GM19452 (cell line): ENCODE data around the gene SLC6A11.

Experiments used
- ATAC-seq: cut with Tn5 transposase; IDR thresholded peaks from one replicate; pipeline ENCODE4 v1.9.1; 2021; ENCODE audit not compliant: unreplicated experiment

SLC6A11 gene

DNA sequence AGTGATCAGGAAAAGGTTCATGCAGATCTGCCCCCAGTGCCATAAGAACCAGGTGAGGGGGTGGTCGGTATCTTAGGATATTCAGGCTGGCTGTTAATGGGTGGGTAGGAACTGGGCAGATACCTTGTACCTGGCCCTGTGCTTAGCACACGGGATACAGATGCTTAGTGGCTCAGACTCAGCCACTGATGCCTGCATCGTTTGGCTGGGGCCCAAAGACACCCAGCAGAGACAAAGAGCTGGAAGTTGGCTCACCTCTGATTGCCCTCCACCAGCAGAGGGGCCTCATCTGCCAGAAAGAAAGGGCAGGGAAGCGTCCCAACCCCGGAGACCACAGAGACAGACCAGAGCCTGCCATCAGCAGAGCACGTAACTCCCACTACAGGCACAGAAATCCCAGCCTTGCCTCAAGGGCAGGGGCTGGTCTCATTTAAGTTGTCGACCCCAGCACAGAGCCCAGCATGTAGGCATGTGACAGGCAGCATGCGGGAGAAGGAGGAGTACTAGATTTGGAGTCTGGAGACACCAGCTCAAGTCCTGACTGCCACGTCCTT, 112.5 kb downstream of the SLC6A11 start:
- no peak for ATAC-seq

DNA sequence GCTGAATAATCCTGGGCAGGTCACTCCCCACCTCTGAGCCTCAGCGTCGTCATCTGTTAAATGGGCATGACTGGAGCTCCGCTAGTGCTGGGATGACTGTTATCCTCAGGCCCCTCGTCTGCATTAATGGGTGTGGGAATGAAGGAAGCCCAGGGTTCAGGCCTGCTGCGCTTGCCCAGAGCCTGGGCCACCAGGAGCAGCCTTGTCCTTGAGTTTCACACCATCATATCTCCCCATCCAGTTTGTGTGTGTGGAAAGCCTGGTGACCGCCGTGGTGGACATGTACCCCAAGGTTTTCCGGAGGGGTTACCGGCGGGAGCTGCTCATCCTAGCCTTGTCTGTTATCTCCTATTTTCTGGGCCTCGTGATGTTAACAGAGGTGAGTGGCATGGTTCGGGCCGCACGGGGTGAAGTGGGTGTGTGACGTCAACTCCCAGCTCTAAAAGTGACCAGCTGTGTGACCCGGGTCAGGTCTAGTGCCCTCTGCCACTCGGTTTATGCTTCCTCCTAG, 113.0 kb downstream of the SLC6A11 start:
- ATAC-seq: no peak

DNA sequence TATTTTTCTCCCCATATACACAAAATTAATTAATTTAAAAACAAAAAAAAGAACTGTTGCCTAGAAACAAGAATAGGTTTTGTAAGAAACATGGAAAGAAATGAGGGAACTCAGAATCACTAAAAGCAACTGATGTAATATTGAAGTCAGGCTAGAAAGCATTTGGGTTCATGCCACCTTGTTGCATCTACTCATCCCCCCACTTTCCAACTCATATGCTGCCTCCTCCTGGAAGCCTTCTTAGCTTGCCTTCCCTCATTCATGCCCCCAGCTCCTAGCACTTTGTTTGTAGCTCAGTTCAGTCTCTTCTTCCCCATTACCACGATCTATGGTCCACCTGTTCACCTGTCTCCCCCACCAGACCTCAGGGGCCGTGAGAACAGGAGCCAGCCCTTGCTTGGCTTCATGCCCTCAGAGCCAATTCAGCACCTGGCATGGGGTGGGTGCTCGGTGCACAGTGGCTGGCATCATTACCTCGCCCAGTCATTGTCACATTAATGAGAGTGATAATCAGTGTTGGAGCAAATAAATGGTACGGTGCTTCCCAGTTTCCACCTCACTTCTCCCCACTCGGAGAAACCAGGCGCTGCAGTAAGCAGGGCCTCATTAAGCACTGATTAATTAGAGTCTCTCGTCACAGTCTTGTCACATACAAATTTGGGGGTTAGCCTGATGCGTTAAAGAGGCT, 114.1 kb downstream of the SLC6A11 start:
- no peak for ATAC-seq

DNA sequence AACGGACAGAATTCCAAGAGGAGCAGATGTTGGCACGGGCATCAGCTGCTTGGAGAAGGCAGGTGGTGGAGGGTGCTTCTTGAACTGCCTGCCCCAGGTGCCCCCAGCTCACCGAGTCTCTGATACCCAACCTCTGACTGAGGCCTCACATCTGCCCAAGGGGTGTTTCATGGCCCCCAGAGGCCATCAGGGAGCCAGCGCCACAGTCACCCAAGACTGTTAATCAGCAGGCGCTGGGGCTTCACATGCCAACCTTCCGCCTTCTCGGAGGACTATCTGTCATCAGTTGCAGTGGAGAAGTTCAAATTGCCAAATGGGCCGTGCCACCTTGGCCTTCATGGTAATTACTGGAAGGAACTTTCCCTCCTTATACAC, 114.6 kb downstream of the SLC6A11 start:
- no peak for ATAC-seq

DNA sequence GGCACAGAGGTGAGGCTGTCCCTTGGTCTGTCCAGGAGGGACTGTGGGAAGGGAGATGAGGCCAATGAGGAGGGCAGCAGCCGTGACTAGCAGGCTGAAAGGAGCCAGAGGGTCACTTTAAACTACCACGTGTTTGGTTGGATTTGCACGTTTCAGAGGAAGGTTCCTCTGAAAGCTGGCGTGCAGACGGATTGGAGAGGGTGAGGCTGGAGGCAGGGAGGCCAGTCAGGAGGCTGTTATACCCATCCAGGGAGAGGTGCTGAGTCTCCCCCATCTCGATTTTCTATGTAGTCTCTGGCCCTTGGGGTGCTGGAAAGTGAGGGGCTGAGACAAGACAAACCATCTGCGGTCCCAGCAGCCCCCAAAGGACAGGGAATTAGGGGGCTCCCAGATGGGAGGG, 116.6 kb downstream of the SLC6A11 start:
- no peak for ATAC-seq

DNA sequence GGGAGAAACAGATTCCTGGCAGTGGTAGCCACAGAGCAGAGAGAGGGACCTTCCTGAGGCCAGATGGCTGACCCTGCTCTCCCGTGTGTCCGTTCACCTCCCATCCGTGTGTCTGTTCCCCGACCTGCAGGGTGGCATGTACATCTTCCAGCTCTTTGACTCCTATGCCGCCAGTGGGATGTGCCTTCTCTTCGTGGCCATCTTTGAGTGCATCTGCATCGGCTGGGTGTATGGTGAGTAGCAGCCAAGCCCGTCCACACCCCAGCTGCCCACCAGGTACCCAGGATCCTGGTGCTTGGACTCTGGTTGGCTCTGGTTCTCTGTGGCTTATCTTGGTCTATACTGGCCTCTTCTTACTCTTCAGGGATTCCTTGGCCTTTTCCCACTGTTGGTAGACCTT, 117.0 kb downstream of the SLC6A11 start:
- no peak for ATAC-seq

DNA sequence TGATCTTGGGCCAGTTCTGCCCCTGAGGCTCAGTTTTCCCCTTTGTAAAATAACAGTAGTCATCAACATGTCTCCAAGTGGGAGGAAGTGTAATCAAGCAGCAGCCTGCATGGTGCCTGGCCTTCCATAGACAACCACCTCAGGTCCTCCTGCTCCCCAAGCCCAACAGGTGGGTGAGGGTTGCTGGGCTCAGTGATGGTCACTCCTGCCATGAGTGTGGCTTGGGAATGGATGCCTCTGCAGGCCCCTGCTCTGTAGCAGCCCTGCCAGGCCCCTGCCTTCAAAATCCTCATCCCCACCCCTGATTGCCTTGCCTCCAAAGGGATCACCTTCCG, 117.4 kb downstream of the SLC6A11 start:
- no peak for ATAC-seq

DNA sequence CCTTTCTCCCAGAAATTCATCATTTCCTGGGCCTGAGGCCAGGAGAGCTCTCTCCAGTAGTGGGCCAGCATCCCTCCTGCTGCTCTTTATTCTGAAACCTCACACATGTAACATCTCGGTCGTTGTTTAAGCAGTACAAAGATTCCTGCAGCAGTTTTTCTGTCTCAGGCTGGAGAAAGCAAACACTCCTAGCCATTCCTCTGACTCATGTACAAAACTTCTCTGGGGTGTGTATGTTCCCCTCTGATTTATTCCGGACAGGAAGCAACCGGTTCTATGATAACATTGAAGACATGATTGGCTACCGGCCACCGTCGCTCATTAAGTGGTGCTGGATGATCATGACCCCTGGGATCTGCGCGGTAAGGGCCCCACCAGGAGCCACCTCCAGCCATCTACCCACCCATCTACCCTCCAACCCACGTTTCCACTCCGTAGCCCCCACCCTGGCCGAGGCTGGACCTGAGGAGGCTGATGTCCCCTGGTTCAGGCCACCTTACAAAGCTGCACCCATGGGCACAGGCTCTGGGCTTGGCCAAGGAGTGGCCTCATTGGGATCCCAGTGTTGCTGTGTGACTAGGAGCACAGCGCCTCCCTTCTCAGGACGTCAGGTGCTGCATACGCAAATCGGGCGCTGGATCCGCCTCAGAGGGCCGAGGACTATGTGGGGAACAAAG, 117.9 kb downstream of the SLC6A11 start:
- no peak for ATAC-seq

DNA sequence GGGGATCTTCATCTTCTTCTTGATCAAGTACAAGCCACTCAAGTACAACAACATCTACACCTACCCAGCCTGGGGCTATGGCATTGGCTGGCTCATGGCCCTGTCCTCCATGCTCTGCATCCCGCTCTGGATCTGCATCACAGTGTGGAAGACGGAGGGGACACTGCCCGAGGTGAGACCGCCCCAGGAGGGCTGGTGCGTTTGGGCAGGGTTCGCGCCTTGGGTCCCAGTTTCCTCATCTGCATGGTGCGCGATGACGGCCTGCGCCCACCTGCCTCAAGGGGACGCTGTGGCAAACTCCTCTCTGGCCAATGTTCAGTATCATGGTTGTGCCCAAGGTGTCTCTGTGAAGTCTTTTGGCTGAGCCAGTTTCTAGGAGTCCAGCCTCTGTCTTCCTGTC, 119.0 kb downstream of the SLC6A11 start:
- no peak for ATAC-seq

DNA sequence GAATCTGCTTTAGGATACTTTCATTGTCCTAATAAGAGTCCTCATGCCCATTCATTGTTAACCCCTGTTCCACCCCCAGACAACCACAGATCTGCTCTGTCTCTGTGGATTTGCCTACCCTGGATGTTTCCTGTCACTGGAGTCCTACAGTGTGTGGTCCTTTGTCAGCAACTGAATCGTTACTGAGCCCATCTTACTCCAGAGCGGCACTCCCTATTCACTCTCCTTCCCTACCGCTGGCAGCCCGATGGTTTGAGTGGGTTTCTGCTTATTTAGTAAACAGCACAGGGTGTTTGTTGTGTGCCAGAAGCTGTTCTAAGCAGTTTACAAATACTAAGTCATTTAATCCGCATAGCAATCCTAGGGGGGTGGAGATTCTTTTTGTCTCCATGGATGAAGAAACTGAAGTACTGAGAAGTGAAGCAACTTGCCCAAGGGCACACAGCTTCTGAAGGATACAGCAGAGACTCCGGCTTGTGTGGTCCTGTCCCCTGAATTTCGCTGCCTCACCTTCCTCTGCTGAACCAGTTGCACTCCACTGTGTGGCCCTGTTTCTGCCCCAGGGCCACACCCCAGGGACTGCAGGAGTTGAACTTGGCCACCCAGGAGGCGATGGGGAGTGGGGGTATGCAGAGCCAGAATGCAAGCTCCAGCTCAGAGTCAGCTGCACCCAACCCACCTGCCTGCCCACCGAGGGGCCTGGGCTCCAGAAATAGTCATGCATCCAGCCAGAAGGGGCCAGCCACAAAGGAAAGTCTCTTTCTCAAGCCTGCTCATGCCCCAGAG, 120.0 kb downstream of the SLC6A11 start:
- ATAC-seq: no peak

DNA sequence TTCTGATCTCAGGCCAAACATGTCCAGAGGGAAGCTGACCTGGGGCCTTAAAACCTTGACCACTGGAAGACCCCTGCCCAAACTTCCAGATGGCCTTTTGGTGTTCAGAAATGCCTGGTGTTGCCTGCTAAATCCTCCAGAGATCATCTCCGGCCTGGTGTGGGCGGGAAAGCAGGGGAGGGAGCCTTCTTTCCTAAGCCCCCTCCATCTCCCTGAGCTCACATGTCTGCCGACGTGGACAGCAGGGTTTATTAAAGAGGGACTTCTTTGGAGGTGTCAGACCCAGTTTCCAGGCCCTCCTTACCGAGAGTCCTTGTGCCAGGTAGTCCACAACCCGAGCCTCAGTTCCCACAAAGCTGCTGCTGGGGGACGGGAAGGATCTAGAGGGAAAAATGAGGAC, 120.7 kb downstream of the SLC6A11 start:
- no peak for ATAC-seq

DNA sequence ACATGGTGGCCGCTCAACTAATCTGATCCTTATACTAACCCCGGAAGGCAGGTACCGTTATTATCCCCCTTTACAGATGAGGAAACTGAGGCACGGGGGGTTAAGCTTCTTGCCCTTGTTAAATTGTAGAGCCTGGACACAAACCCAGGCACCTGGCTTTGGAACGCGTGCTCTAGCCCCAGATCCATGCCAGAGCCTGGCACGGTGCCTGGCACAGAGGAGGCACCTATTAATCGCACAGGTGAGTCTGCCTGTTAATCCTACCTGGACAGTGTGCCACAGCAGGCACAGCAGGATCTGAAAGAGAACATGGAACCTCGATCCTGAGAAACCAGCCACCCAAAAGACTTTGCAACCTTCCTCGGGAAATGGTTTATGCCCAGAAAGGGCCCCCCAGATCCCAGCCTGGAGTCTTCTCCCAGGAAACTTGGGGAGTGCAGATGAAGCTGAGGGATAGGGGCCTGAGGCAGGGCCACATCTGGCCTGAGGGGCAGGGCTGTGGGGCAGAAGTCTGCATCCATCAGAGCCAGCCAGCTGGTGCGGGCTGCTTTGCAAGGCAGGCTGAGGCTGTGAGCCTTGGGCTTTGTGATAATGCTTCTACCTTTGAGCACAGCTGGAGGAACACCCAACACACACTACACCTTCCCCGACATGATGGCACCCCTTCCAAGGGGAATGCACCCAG, 121.3 kb downstream of the SLC6A11 start:
- ATAC-seq: no peak

DNA sequence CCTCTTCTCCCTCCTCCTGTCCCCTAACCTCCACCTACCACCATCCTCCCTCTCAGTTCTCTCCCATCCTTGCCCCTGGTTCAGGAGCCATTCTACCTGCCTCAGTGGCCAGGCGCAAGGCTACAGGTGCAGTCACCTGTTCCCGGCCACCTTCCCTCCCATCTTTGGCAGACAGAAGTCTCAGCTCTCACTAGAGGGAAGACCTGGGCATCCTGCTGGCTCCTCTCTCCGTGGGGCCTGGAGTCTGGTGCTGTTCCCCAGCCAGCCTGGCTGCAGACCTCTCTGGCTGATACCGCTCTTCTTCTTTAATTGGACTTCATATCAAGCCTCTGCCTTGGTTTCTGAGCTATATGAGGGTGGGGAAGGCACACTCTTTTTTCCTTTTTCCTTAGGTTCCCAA, 123.5 kb downstream of the SLC6A11 start:
- ATAC-seq: no peak

DNA sequence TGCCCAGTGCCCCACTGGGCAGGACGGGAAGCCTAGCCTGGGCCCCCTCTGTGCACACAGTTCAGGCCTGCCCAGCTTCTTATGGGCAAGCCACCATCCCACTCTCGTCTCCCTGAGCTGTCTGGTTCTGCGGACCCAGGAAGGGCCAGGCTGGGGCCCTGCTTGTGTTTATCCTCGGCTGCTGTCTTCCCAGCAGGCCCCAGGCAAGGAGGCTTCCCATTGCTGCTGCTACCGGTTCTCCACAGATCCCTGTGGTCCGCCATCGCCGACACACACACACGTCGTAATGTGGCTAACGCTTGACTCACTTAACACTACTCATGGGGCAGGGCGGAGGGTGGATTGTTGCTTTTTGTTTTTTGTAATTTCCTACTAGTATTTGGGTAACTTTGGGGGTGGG, 124.1 kb downstream of the SLC6A11 start:
- ATAC-seq: no peak

DNA sequence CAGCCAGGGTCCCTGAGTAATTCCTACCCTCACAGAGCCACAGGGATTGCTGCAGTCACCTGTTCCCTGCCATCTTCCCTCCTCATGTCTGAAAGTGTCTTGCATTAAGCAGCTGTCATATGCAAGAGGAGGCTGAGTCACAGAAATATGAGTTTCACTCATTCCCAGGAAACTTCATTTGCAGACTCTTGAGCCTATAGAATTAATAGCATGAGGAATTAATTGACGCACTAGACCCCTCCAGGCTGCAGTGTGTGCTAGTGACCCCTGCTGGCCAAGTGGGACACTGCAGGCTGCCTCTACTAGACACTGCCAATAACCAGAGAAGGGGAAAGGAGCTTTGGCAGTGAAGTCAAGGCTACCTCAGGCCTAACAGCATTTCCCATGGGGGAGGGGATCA, 125.9 kb downstream of the SLC6A11 start:
- no peak for ATAC-seq

DNA sequence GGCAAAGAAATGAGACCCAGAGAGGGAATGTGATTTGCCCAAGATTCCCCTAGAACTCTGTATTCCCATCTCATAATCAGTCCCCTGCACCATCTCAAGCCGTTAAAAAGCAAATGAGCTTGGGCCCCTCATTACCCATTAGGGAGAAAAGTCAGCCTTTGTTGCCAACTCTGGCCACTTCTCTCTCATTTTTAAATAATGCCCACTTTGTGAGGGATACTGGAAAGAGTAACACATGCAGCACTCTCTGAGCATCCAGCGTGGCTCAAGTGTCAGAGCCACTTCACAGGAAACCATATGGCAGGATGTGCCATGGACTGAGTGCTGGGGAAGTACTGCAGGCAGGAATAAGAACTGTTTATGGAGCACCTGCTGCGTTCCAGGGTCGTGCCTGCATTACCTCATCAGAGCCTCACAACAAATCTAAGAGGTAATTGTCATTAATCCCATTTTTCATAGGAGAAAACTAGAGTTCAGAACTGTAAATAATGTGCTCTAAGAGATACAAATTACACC, 126.7 kb downstream of the SLC6A11 start:
- no peak for ATAC-seq

DNA sequence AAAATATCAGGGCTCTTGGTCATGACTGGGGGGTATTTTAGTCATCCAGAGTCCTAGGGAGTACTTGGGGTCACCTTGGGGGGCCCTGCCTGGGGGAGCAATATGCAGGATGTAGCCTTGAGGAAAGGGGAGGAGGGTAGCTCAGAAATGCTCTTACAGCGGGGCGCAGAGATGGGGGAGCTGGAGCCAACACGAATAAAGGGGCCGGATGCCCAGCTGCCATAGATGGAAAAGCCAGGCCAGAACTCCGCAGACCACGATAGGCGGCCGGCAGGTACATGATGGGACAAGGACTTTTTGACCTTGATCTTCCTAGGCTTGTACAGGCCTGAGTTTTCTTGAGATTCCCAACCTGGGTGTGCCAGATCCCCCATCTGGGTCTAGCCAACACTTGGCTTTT, 128.8 kb downstream of the SLC6A11 start:
- ATAC-seq: no peak

DNA sequence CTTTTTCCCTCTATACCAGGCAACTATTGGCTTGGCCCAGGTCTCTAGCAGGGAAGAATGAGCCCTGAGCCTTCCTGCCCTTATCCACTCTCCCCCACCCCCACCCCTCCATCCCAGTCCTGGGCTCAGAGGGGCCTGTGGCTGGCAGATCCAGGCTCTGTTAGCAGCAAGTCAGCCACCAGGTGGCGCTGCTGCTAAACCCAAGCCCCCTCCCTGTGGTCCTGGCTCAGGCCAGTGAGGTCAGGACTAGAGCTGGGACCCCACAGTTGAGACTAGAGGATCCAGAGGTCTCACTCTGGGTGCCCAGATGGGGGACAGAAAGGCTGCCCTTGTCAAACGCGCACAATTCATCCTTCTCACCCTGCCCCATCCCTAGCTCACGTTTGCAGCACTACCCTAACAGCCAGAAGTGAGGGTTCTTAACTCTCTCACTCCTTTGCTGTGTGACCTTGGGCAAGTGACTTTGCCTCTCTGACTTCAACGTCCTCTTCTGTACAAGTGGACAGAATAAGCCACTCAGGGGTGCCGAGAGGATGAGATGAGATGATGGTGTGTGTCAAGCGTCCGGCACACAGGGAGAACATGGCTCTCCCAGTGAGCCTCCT, 129.8 kb downstream of the SLC6A11 start:
- no peak for ATAC-seq

DNA sequence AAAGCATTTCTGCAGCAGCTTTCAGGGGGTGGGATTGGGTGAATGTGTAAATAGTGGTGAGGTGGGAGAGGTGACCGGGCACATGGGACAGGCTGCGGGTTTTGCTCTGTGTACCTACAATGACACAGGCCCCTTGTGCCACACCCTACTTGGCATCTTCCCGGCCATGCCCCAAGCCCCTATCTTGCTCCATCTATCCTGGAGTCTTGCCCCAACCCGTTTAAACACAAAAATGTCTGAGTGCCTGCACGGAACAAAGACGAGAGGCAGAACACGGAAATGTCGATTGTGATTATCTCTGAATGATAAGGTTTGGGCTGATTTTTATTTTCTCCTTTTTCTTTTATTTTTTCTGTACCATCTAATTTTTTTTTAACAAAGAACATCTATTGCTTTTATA, 130.5 kb downstream of the SLC6A11 start:
- ATAC-seq: no peak

DNA sequence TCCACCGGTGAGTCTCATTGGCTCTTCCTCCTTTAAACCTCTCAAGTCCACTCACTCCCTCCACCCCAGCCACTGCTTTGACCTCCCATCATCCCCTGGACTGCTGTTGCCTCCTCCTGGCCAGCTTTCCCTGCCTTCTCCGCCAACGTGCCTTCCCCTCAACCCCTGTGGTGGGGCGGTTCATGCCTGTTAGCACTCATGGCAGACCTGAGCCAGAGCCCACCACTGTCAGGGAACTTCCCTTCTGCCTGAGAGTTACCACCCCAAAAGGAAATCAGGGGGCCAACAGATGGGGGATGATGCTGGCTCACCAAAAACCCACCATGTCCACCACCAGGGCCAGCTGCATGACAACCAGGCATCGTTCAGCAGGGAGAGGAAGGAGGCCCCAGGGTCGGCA, 132.3 kb downstream of the SLC6A11 start:
- ATAC-seq: no peak

DNA sequence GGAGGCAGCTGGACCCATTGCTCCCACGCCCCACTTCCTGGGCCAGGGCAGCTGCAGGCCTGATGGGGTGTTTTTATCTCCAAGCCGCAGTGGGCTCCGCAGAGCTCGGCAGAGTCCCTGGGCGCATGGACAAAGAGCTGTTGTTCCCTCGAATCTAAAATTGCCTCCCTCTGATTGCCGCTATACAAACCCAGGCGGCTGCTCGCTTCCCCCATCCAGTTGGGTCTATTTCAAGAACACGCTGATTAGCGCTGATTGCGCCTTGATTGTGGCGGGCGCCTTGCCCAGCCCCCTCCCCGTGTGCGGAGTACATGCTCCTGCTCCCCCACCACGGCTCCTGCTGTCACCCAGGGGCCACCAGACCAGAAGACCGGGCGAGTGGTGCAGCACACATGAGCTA, 133.2 kb downstream of the SLC6A11 start:
- ATAC-seq: no peak
